Activated T-helper 1 cell treated with anti-CD3 and anti-CD28 coated beads, Interleukin-12 subunit alpha, Interleukin-12 subunit beta, Interleukin-2, Interleukin-4 antibody, amounts not matched to agents 30 ng/mL and 10 ng/mL and 1 ng/mL, durations not matched to agents 14 hours and 24 hours and 36 hours (primary cell): ENCODE results near the gene CXXC1. TPM values are rescaled to one million over a fixed set of nuclear protein-coding genes. Genes with fewer than 3 reads are reported as not detected.
"Not testable (repeated sequence)": the region's sequence is repeated elsewhere in the genome, so short reads cannot be mapped to it uniquely, and the experiment has no call there.

Experiments used
- DNase-seq: peaks from one replicate; pipeline ENCODE4 v3.0.0; 2021; ENCODE audit warnings: low spot score
- H3K27ac Mint-ChIP-seq: one replicate; pipeline ENCODE4 v1.8.0; 2021; ENCODE audit warnings: mild to moderate bottlenecking, mixed read lengths
- H3K27me3 Mint-ChIP-seq: one replicate; pipeline ENCODE4 v1.8.0; 2022; ENCODE audit warnings: mild to moderate bottlenecking, moderate library complexity, mixed read lengths; ENCODE audit not compliant: insufficient read depth
- H3K36me3 Mint-ChIP-seq: one replicate; pipeline ENCODE4 v1.8.0; 2021; ENCODE audit warnings: low read depth, mixed read lengths
- H3K4me1 Mint-ChIP-seq: one replicate; pipeline ENCODE4 v1.8.0; 2021; ENCODE audit warnings: low read depth, mixed read lengths
- H3K4me3 Mint-ChIP-seq: one replicate; pipeline ENCODE4 v1.8.0; 2021; ENCODE audit warnings: mild to moderate bottlenecking, moderate library complexity, mixed read lengths
- H3K9me3 Mint-ChIP-seq: one replicate; pipeline ENCODE4 v1.8.0; 2021; ENCODE audit warnings: mixed read lengths
- intact Hi-C: fragments of 100-400 bp; cut with micrococcal nuclease; formaldehyde crosslinking; loops from one replicate; pipeline ENCODE4 v1.15.1; 2024
- total RNA-seq: library from RNA; stranded (reverse); gene quantifications from 2 replicates; pipeline ENCODE4 v1.2.3, GENCODE V29; 2022

CXXC1 gene
- total RNA-seq, 1 donor from 2014 or later: 114 TPM

DNA sequence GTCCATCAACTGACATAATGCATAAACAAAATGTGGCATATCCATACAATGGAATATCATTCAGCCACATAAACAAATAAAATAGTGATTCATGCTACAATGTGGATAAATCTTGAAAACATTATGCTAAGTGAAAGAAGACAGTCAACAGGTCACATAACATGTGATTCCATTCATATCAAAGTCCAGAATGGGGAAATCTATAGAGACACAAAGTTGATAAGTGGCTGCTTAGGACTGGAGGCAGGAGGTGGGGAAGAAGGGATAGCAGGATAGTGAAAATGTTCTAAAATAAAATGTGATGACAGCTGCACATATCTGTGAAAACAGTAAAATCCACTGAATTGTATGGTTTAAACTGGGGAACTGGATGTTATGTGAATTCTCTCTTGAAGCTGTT lies 39.9 kb downstream of the CXXC1 start:
- no peak overlapping the region for H3K4me3 Mint-ChIP-seq
- no peaks in the 10 kb centered on the region for H3K4me1 Mint-ChIP-seq
- peaks cover 6% of the 10 kb centered on the region for H3K9me3 Mint-ChIP-seq
- H3K27ac Mint-ChIP-seq: no peak overlapping the region
- H3K27me3 Mint-ChIP-seq: peaks cover 3% of the 10 kb centered on the region
- intact Hi-C loops: no loop called here
- DNase-seq: no peak
- H3K36me3 Mint-ChIP-seq: no peaks in the 10 kb centered on the region

DNA sequence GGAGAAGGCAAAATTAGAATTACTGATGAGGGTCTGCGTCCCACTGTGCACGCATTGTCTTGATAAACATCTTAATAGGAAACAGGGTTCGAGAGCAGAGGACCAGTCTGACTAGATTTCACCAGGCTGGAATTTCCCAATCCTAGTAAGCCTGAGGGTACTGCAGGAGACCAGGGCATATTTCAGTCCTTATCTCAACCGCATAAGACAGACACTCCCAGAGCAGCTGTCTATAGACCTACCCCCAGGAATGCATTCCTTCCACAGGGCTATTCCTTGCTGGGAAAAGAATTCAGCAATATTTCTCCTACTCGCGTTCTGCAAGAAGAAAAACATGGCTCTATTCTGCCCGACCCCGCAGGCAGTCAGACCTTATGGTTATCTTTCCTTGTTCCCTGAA lies 45.7 kb downstream of the CXXC1 start:
- H3K4me3 Mint-ChIP-seq, DNase-seq, H3K27me3 Mint-ChIP-seq, intact Hi-C loops, H3K36me3 Mint-ChIP-seq, H3K27ac Mint-ChIP-seq: not testable (repeated sequence)
- Mint-ChIP-seq H3K4me1 (peaks cover 17% of the 10 kb centered on the region), H3K9me3 (peaks cover 32% of the 10 kb centered on the region)

DNA sequence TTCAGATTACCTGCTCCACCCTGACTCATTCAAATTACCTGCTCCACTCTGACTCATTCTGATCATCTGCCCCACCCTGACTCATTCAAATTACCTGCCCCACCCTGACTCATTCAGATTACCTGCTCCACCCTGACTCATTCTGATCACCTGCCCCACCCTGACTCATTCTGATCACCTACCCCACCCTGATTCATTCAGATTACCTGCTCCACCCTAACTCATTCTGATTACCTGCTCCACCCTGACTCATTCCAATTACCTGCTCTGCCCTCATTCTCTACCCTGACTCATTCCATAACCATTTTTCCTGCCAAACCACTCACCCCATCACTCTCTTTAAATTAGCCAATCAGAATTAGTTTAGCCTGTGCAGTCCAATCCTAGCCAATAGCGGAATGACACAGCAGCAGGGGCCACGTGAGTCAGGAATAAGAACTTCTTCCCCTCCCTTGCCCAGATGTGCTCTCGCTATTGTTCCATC lies 47.4 kb downstream of the CXXC1 start:
- DNase-seq: no peak
- H3K27ac Mint-ChIP-seq: no peak overlapping the region
- H3K36me3 Mint-ChIP-seq: no peaks in the 10 kb centered on the region
- peaks cover 3% of the 10 kb centered on the region for H3K27me3 Mint-ChIP-seq
- H3K4me1 Mint-ChIP-seq: peaks cover 17% of the 10 kb centered on the region
- H3K4me3 Mint-ChIP-seq: no peak overlapping the region
- peaks cover 32% of the 10 kb centered on the region for H3K9me3 Mint-ChIP-seq
- intact Hi-C loops: no loop called here

DNA sequence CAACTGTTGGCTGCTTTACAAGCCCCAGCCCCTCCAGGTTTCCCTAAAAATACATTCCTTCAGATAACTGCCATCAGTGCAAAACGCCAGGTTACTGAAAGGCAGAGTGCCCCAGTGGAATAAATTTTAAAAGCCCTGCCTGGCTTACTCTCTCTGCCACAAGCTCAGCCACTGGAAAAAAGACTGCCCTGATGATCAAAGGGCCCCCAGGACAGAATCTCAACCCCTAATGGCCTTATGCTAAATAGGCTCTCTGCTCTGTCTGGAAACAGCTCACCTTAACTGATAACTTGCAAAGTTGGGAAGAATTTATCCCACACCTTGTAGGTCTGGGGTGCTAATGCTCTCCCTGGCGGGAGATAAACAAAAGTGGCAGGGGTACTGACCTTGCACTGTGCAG lies 55.1 kb downstream of the CXXC1 start:
- Mint-ChIP-seq H3K4me1 (no peaks in the 10 kb centered on the region), H3K27me3 (peaks cover 3% of the 10 kb centered on the region), H3K4me3 (no peak overlapping the region), H3K9me3 (no peaks in the 10 kb centered on the region), H3K27ac (no peak overlapping the region), H3K36me3 (no peaks in the 10 kb centered on the region)
- no peak for DNase-seq
- intact Hi-C loops: no loop called here

Other genes with a start within 250 kb of the CXXC1 start
- gene MYO5B, start 92.5 kb downstream of the CXXC1 start, total RNA-seq: 0.12 TPM in 1 of 2 replicates, not detected in the other
- 0.31 and 0.34 TPM in 2 replicates for gene CFAP53, start 21.2 kb downstream of the CXXC1 start, total RNA-seq
- gene MBD1, start 6.2 kb downstream of the CXXC1 start, total RNA-seq: 94.8 and 95.2 TPM in 2 replicates
- 20.7 and 23.3 TPM in 2 replicates for gene SKA1, start 87.4 kb upstream of the CXXC1 start, total RNA-seq